ENCODE results near the gene OPA1. TPM values are rescaled to one million over a fixed set of nuclear protein-coding genes. Genes with fewer than 3 reads are reported as not detected.

Gene OPA1
- total RNA-seq, 2 experiments from 2014 or later, result 43.2 to 57.3 TPM

DNA sequence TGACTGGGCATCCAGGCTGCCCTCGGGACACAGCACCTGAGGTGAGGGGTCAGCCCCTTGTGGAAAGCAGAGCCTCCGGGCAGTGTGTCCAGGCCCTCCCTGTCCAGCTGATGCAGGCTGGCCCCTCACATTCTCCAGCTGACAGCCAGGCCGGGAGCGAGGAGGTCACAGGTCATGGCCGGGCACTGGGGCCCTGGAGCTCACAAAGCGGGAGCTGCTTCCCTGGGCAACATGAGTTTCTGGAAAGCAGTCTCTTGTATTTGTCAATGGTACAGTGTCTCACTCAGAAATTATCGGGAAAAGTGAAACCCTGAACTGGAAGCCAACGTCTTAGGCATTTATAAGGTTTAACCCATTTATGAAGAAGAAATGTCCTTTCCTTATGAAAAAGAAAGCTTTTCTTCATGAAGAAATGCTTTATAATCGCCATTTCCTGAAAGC lies 118.5 kb downstream of the OPA1 start:
- Histone ChIP-seq H3K9me3 (ENCODE audit: low read length) (peaks cover 26% of the 10 kb centered on the region; the same call in 1 of the 2 replicates), H3K4me2 (ENCODE audit: low read length) (no peak overlapping the region), H3K36me3 (ENCODE audit: insufficient read depth, low read length) (no peaks in the 10 kb centered on the region; the same call in 1 of the 2 replicates), H3K27ac (ENCODE audit: low read depth, low read length, poor library complexity, severe bottlenecking) (no peak overlapping the region), H3K4me1 (ENCODE audit: insufficient read depth, low read length, poor library complexity, severe bottlenecking) (peaks cover 6% of the 10 kb centered on the region), H4K20me1 (ENCODE audit: insufficient read depth, low read length) (no peaks in the 10 kb centered on the region), H3K4me3 (ENCODE audit: low read depth, low read length, poor library complexity, severe bottlenecking) (no peak overlapping the region), H3K79me2 (ENCODE audit: insufficient read depth, low read depth, low read length) (no peaks in the 10 kb centered on the region), H3K9me2 (ENCODE audit: insufficient read depth, low read length) (no peaks in the 10 kb centered on the region), H2AFZ (ENCODE audit: low read length) (no peak overlapping the region)
- CTCF ChIA-PET (ENCODE audit: unreplicated experiment), result no interaction called here
- intact Hi-C loops (cut with micrococcal nuclease; ENCODE audit: unreplicated experiment), result no loop called here
- BruUV-seq (replicated peaks), result no TSS peak
- POLR2A ChIA-PET, result no interaction called here
- TF ChIP-seq EZH2phosphoT487 (IDR thresholded peaks at IDR 0.05; ENCODE audit: borderline replicate concordance, low read depth, low read length), result no peak
- TF ChIP-seq, protein P1, sequence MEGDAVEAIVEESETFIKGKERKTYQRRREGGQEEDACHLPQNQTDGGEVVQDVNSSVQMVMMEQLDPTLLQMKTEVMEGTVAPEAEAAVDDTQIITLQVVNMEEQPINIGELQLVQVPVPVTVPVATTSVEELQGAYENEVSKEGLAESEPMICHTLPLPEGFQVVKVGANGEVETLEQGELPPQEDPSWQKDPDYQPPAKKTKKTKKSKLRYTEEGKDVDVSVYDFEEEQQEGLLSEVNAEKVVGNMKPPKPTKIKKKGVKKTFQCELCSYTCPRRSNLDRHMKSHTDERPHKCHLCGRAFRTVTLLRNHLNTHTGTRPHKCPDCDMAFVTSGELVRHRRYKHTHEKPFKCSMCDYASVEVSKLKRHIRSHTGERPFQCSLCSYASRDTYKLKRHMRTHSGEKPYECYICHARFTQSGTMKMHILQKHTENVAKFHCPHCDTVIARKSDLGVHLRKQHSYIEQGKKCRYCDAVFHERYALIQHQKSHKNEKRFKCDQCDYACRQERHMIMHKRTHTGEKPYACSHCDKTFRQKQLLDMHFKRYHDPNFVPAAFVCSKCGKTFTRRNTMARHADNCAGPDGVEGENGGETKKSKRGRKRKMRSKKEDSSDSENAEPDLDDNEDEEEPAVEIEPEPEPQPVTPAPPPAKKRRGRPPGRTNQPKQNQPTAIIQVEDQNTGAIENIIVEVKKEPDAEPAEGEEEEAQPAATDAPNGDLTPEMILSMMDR (conservative IDR thresholded peaks at IDR 0.05; ENCODE audit: low read length), result no peak
- DNase-seq (ENCODE audit: low spot score), result no peak

DNA sequence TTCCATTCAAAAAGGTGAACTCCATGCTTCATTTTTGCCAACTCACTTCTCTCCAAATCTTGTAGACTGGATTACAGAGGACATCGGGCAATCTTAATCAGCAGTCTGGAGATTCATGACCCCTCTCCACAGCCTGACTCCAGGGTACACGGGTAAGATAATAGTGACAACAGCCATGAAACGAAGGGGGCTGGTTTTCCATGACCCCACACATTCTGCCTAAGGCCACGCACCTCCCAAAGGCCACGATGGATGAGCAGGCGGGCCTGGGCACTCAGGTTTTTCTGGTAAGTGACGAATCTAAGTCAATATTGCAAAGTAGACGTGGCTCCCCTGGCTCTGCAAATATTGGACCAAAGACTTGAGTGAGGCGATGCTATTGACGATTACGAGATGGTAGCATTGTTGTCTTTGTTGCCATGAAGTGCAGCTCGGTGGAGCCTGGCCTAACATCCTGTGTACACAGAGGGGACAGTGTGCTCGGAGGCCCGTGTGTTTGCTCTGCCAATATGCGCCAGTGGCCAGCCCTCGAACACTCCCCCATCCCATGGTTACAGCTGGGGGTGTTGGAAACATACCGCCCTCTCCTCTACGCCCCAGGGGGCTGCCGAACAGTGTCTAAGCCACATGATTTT lies 119.1 kb downstream of the OPA1 start:
- DNase-seq (ENCODE audit: low spot score), result no peak
- Histone ChIP-seq H3K4me2 (ENCODE audit: low read length) (no peak overlapping the region), H4K20me1 (ENCODE audit: insufficient read depth, low read length) (no peaks in the 10 kb centered on the region), H3K4me3 (ENCODE audit: low read depth, low read length, poor library complexity, severe bottlenecking) (no peak overlapping the region), H3K9me2 (ENCODE audit: insufficient read depth, low read length) (no peaks in the 10 kb centered on the region), H3K4me1 (ENCODE audit: insufficient read depth, low read length, poor library complexity, severe bottlenecking) (peaks cover 8% of the 10 kb centered on the region), H3K9me3 (ENCODE audit: low read length) (peaks cover 26% of the 10 kb centered on the region; the same call in 1 of the 2 replicates), H2AFZ (ENCODE audit: low read length) (no peak overlapping the region), H3K79me2 (ENCODE audit: insufficient read depth, low read depth, low read length) (no peaks in the 10 kb centered on the region), H3K36me3 (ENCODE audit: insufficient read depth, low read length) (no peaks in the 10 kb centered on the region; the same call in 1 of the 2 replicates), H3K27ac (ENCODE audit: low read depth, low read length, poor library complexity, severe bottlenecking) (no peak overlapping the region)
- ChIA-PET CTCF (ENCODE audit: unreplicated experiment) (no interaction called here), POLR2A (no interaction called here)
- intact Hi-C loops (cut with micrococcal nuclease; ENCODE audit: unreplicated experiment), result no loop called here
- TF ChIP-seq EZH2phosphoT487 (IDR thresholded peaks at IDR 0.05; ENCODE audit: borderline replicate concordance, low read depth, low read length), result no peak
- TF ChIP-seq, protein P1 (conservative IDR thresholded peaks at IDR 0.05; ENCODE audit: low read length), result no peak
- BruUV-seq (replicated peaks), result no TSS peak

DNA sequence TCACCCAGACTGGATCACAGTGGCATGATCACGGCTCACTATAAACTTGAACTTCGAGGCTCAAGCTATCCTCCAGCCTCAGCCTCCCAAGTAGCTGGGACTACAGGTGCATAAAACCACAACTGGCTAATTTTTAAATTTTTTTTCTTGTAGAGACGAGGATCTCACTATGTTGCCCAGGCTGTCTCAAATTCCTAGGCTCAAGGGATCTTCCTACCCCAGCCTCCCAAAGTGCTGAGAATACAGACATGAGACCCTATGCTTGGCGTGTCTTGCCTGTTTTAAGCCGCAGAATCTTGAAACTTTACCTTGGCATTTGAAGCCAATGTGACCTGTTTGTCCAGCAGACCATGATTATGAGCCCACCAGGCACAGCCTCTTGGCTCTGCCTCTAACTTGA lies 119.9 kb downstream of the OPA1 start:
- H3K9me2 ChIP-seq (ENCODE audit: insufficient read depth, low read length), result no peaks in the 10 kb centered on the region
- ChIA-PET POLR2A (no interaction called here), CTCF (ENCODE audit: unreplicated experiment) (no interaction called here)
- intact Hi-C loops (cut with micrococcal nuclease; ENCODE audit: unreplicated experiment), result no loop called here
- no peak overlapping the region for H2AFZ ChIP-seq (ENCODE audit: low read length)
- no peaks in the 10 kb centered on the region for H4K20me1 ChIP-seq (ENCODE audit: insufficient read depth, low read length)
- peaks cover 8% of the 10 kb centered on the region for H3K4me1 ChIP-seq (ENCODE audit: insufficient read depth, low read length, poor library complexity, severe bottlenecking)
- H3K79me2 ChIP-seq (ENCODE audit: insufficient read depth, low read depth, low read length), result no peaks in the 10 kb centered on the region
- no peak overlapping the region for H3K27ac ChIP-seq (ENCODE audit: low read depth, low read length, poor library complexity, severe bottlenecking)
- TF ChIP-seq, protein P1 (conservative IDR thresholded peaks at IDR 0.05; ENCODE audit: low read length), result no peak
- TF ChIP-seq EZH2phosphoT487 (IDR thresholded peaks at IDR 0.05; ENCODE audit: borderline replicate concordance, low read depth, low read length), result no peak
- no peaks in the 10 kb centered on the region; the same call in 1 of the 2 replicates for H3K36me3 ChIP-seq (ENCODE audit: insufficient read depth, low read length)
- H3K4me3 ChIP-seq (ENCODE audit: low read depth, low read length, poor library complexity, severe bottlenecking), result no peak overlapping the region
- H3K4me2 ChIP-seq (ENCODE audit: low read length), result no peak overlapping the region
- no peak for DNase-seq (ENCODE audit: low spot score)
- peaks cover 26% of the 10 kb centered on the region; the same call in 1 of the 2 replicates for H3K9me3 ChIP-seq (ENCODE audit: low read length)
- no TSS peak for BruUV-seq (replicated peaks)
